SK-N-MC (cell line): Measurements from ENCODE around the gene DLX1.

Experiments used
- DNase-seq: peaks from one replicate; pipeline ENCODE4 v3.0.0-alpha.2; 2011; ENCODE audit warnings: low read depth, low spot score
- H3K27ac ChIP-seq: fragments of 200-600 bp; sonication (generic); 2 replicates; pipeline ENCODE4 v1.5.1; 2016; ENCODE audit warnings: mixed run types
- H3K36me3 ChIP-seq: fragments of 200-600 bp; sonication (generic); 2 replicates; pipeline ENCODE4 v1.6.1; 2017; ENCODE audit warnings: antibody characterized with exemption, low read length, mixed read lengths; ENCODE audit not compliant: insufficient read depth
- H3K4me3 ChIP-seq: fragments of 200-600 bp; sonication (generic); 2 replicates; pipeline ENCODE4 v1.5.1; 2016
- H3K9ac ChIP-seq: fragments of 200-600 bp; sonication (generic); 2 replicates; pipeline ENCODE4 v1.8.0; 2017; ENCODE audit warnings: mixed run types, mixed read lengths; ENCODE audit not compliant: insufficient read length
- H3K9me3 ChIP-seq: fragments of 200-600 bp; sonication (generic); 2 replicates; pipeline ENCODE4 v1.6.1; 2017; ENCODE audit warnings: low read depth, mild to moderate bottlenecking, antibody characterized with exemption, low read length, moderate library complexity, mixed read lengths
- EZH2 ChIP-seq: fragments of 200-600 bp; sonication (generic); IDR thresholded peaks from one replicate; pipeline ENCODE4 v1.6.1; 2017; ENCODE audit warnings: antibody characterized with exemption
- FOXP2 ChIP-seq: optimal IDR thresholded peaks from 2 replicates; pipeline ENCODE3; 2011; ENCODE audit warnings: mild to moderate bottlenecking, moderate library complexity; ENCODE audit not compliant: insufficient read depth; ENCODE audit errors: extremely low read length, control extremely low read depth
- POLR2AphosphoS5 ChIP-seq: IDR thresholded peaks from 2 replicates; pipeline ENCODE4 v1.6.1; 2012; ENCODE audit warnings: mild to moderate bottlenecking, low read depth, low read length, borderline replicate concordance

DLX1 gene

GRCh38 chr2:172089005-172089504 is 3.7 kb downstream of the DLX1 start:
- Histone ChIP-seq H3K27ac (no peak overlapping the region), H3K9ac (no peak overlapping the region), H3K36me3 (no peaks in the 10 kb centered on the region), H3K9me3 (no peaks in the 10 kb centered on the region), H3K4me3 (no peak overlapping the region)
- DNase-seq: no peak
- no peak for TF ChIP-seq FOXP2
- TF ChIP-seq POLR2AphosphoS5: no peak
- TF ChIP-seq EZH2: no peak

GRCh38 chr2:172089633-172090032 is 4.3 kb downstream of the DLX1 start:
- H3K9ac ChIP-seq: no peak overlapping the region
- DNase-seq: no peak
- H3K27ac ChIP-seq: no peak overlapping the region
- no peak overlapping the region for H3K4me3 ChIP-seq
- no peaks in the 10 kb centered on the region for H3K36me3 ChIP-seq
- TF ChIP-seq EZH2: no peak
- no peak for TF ChIP-seq FOXP2
- no peak for TF ChIP-seq POLR2AphosphoS5
- no peaks in the 10 kb centered on the region for H3K9me3 ChIP-seq

- TF ChIP-seq FOXP2: peak; percentile 77
- TF ChIP-seq POLR2AphosphoS5: no peak; the same call in 1 of the 2 replicates
- Histone ChIP-seq H3K4me3 (no peak overlapping the region; the same call in 1 of the 2 replicates), H3K9ac (no peak overlapping the region), H3K36me3 (no peaks in the 10 kb centered on the region), H3K9me3 (no peaks in the 10 kb centered on the region), H3K27ac (no peak overlapping the region)
- no peak for DNase-seq
Measured at GRCh38 chr2:172090044-172090961, 5.0 kb downstream of the DLX1 start.

GRCh38 chr2:172091000-172091641 is 5.8 kb downstream of the DLX1 start:
- H3K9me3 ChIP-seq: no peaks in the 10 kb centered on the region
- no peak overlapping the region for H3K27ac ChIP-seq
- H3K4me3 ChIP-seq: no peak overlapping the region
- H3K9ac ChIP-seq: no peak overlapping the region
- DNase-seq: no peak
- TF ChIP-seq POLR2AphosphoS5: no peak
- no peak for TF ChIP-seq EZH2
- TF ChIP-seq FOXP2: no peak
- H3K36me3 ChIP-seq: no peaks in the 10 kb centered on the region

- no peak overlapping the region for H3K9ac ChIP-seq
- H3K27ac ChIP-seq: no peak overlapping the region
- TF ChIP-seq FOXP2: no peak
- no peak for TF ChIP-seq POLR2AphosphoS5
- TF ChIP-seq EZH2: no peak
- H3K4me3 ChIP-seq: no peak overlapping the region
- H3K36me3 ChIP-seq: no peaks in the 10 kb centered on the region
- H3K9me3 ChIP-seq: no peaks in the 10 kb centered on the region
- DNase-seq: no peak
Measured at GRCh38 chr2:172091761-172092566, 6.7 kb downstream of the DLX1 start.

GRCh38 chr2:172092716-172093415 is 7.6 kb downstream of the DLX1 start:
- Histone ChIP-seq H3K4me3 (peak overlapping the region; percentile 92), H3K9ac (peak overlapping the region; percentile 46)

More at GRCh38 chr2:172092716-172093415, 7.6 kb downstream of the DLX1 start:
- no peak for TF ChIP-seq FOXP2
- no peak for TF ChIP-seq EZH2
- no peak for TF ChIP-seq POLR2AphosphoS5
- H3K36me3 ChIP-seq: no peaks in the 10 kb centered on the region
- DNase-seq: no peak
- no peaks in the 10 kb centered on the region for H3K9me3 ChIP-seq
- H3K27ac ChIP-seq: peak overlapping the region; percentile 71; the same call in 1 of the 2 replicates
